ENCODE results near the gene HLA-DQA1. TPM values are rescaled to one million over a fixed set of nuclear protein-coding genes. Genes with fewer than 3 reads are reported as not detected.

Gene HLA-DQA1
- total RNA-seq, 1 experiment from 2014 or later = 0.86 TPM

DNA sequence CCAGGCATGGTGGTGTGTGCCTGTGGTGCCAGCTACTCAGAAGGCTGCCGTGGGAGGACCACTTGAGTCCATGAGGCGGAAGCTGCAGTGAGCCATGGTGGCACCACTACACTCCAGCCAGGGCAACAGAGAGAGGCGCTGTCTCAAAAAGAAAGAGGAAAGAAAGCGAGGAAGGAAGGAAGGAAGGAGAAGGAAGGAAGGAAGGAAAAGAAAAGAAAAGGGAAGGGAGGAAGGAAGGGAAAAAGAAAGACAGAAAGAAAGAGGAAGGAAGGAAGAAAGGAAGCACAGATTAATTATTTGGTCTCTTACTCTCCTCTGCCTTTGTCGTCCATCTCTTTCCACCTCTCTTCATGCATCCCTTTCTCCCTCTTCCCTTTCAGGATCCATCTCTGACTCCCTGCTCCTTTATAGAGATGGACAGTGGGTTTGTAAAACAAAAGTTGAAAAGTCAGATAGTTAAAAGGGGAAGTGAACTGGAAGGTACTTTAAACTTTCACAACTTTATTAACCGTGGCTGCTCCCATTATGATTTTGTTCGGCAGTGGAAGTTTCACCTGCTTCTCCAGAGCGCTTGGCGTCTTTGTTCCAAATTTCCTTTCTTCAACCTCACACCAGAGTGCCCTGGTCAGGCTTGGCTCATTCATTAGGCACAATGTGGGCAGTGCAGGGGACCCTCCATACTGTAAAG lies 1.5 kb downstream of the HLA-DQA1 start:
- H3K9me2 ChIP-seq (ENCODE audit: insufficient read depth) = no peaks in the 10 kb centered on the region
- H3K4me3 ChIP-seq (replicated peaks in 1 of 2; ENCODE audit: low read depth in 1 of 2, low read length in 2 of 2) = no peak overlapping the region
- ChIA-PET RAD21 (ENCODE audit: low non-redundant PET in 1 of 2, low total read pairs in 2 of 2, uncharacterized antibody in 2 of 2, unreplicated experiment in 2 of 2) (no interaction called here), CTCF (no interaction called here), POLR2A (no interaction called here)
- no peak for DNase-seq (ENCODE audit: low read depth, low spot score)
- no peaks in the 10 kb centered on the region for H3K4me1 ChIP-seq (ENCODE audit: control insufficient read depth in 1 of 2, insufficient read depth in 2 of 2, low read length in 2 of 2)
- no peak overlapping the region for H3K27ac ChIP-seq (ENCODE audit: low read depth, low read length)
- TF ChIP-seq FOSL1 (IDR thresholded peaks at IDR 0.05; ENCODE audit: low read depth) (no peak), MAX (IDR thresholded peaks at IDR 0.05) (no peak), TCF7L2 (IDR thresholded peaks at IDR 0.05; ENCODE audit: borderline replicate concordance, extremely low read depth, insufficient read depth, insufficient read length) (no peak), ZFX (IDR thresholded peaks at IDR 0.05) (no peak), EGR1 (IDR thresholded peaks at IDR 0.05; ENCODE audit: low read depth) (no peak), EZH2phosphoT487 (IDR thresholded peaks at IDR 0.05; ENCODE audit: borderline replicate concordance) (no peak), CBX3 (IDR thresholded peaks at IDR 0.05; ENCODE audit: low read depth) (no peak)
- no peaks in the 10 kb centered on the region for H4K20me1 ChIP-seq (ENCODE audit: insufficient read depth)
- no peaks in the 10 kb centered on the region for H3K36me3 ChIP-seq (ENCODE audit: control insufficient read depth in 1 of 2, insufficient read depth in 2 of 2, low read length in 2 of 2)
- H3K9ac ChIP-seq (ENCODE audit: low read length) = no peak overlapping the region
- no peak overlapping the region for H2AFZ ChIP-seq (ENCODE audit: low read depth, low read length, poor library complexity, severe bottlenecking)
- H3K4me2 ChIP-seq (ENCODE audit: low read length) = no peak overlapping the region
- no peak for ATAC-seq
- BruUV-seq (replicated peaks) = no TSS peak
- H3K9me3 ChIP-seq (ENCODE audit: control insufficient read depth in 1 of 2, insufficient read depth in 1 of 2, low read depth in 1 of 2, low read length in 2 of 2) = no peaks in the 10 kb centered on the region
- H3K27me3 ChIP-seq (ENCODE audit: insufficient read depth, low read length) = no peaks in the 10 kb centered on the region
- H3K79me2 ChIP-seq (ENCODE audit: insufficient read depth, low read length) = no peaks in the 10 kb centered on the region
- intact Hi-C loops (cut with micrococcal nuclease) = no loop called here

- intact Hi-C loops (cut with micrococcal nuclease) = no loop called here
- no peak for DNase-seq (ENCODE audit: low read depth, low spot score)
- no peak for ATAC-seq
- Histone ChIP-seq H4K20me1 (ENCODE audit: insufficient read depth) (no peaks in the 10 kb centered on the region), H3K4me1 (ENCODE audit: control insufficient read depth in 1 of 2, insufficient read depth in 2 of 2, low read length in 2 of 2) (no peaks in the 10 kb centered on the region), H3K36me3 (ENCODE audit: control insufficient read depth in 1 of 2, insufficient read depth in 2 of 2, low read length in 2 of 2) (no peaks in the 10 kb centered on the region), H2AFZ (ENCODE audit: low read depth, low read length, poor library complexity, severe bottlenecking) (no peak overlapping the region), H3K27me3 (ENCODE audit: insufficient read depth, low read length) (no peaks in the 10 kb centered on the region), H3K4me2 (ENCODE audit: low read length) (no peak overlapping the region), H3K79me2 (ENCODE audit: insufficient read depth, low read length) (no peaks in the 10 kb centered on the region), H3K9me3 (ENCODE audit: control insufficient read depth in 1 of 2, insufficient read depth in 1 of 2, low read depth in 1 of 2, low read length in 2 of 2) (no peaks in the 10 kb centered on the region), H3K27ac (ENCODE audit: low read depth, low read length) (no peak overlapping the region), H3K9ac (ENCODE audit: low read length) (no peak overlapping the region), H3K4me3 (replicated peaks in 1 of 2; ENCODE audit: low read depth in 1 of 2, low read length in 2 of 2) (no peak overlapping the region), H3K9me2 (ENCODE audit: insufficient read depth) (no peaks in the 10 kb centered on the region)
- ChIA-PET RAD21 (ENCODE audit: low non-redundant PET in 1 of 2, low total read pairs in 2 of 2, uncharacterized antibody in 2 of 2, unreplicated experiment in 2 of 2) (no interaction called here), CTCF (no interaction called here), POLR2A (no interaction called here)
- no TSS peak for BruUV-seq (replicated peaks)
- no peak for TF ChIP-seq ELF1 (IDR thresholded peaks at IDR 0.05; ENCODE audit: borderline replicate concordance, low read depth)
- TF ChIP-seq ZNF274 (IDR thresholded peaks at IDR 0.05; ENCODE audit: low read depth, low read length) = no peak
- no peak for TF ChIP-seq EZH2phosphoT487 (IDR thresholded peaks at IDR 0.05; ENCODE audit: borderline replicate concordance)
- no peak for TF ChIP-seq TCF7L2 (IDR thresholded peaks at IDR 0.05; ENCODE audit: borderline replicate concordance, extremely low read depth, insufficient read depth, insufficient read length)
These were observed 2.5 kb downstream of the HLA-DQA1 start for GRCh38 chr6:32639440-32640394.
